HCT116 (cell line): Measurements from ENCODE around the gene RPS6KA2. TPM values are rescaled to one million over a fixed set of nuclear protein-coding genes. Genes with fewer than 3 reads are reported as not detected.

Experiments used
- ATAC-seq: fragments of 200-7000 bp; cut with Tn5 transposase; 2 replicates; pipeline ENCODE4 v1.9.1; 2020; ENCODE audit warnings: mild to moderate bottlenecking, moderate library complexity
- BruUV-seq: library from RNA; stranded (reverse); fragments of 400-500 nt; replicated peaks from 2 replicates; lab custom pipeline; 2021; lab: Mats Ljungman, UMichigan
- CTCF ChIA-PET: fragments of 300-600 bp; sonication (Branson Sonifier 250); formaldehyde crosslinking; loops from one replicate; lab custom pipeline; 2021; ENCODE audit warnings: antibody characterized with exemption; lab: Charles Lee
- POLR2A ChIA-PET: fragments of 300-600, 350-600 bp; sonication (Branson Sonifier 250); formaldehyde crosslinking; loops from one replicate; lab custom pipeline; 2021; ENCODE audit warnings: antibody characterized with exemption; lab: Charles Lee
- RAD21 ChIA-PET, 2 experiments: fragments of 300-600 bp; sonication (Branson Sonifier 250); formaldehyde crosslinking; loops; one replicate each; lab custom pipeline; 2023; ENCODE audit warnings: low total read pairs in 2 of 2; ENCODE audit not compliant: uncharacterized antibody in 2 of 2, unreplicated experiment in 2 of 2, low non-redundant PET in 1 of 2; lab: Charles Lee
- DNase-seq: peaks from one replicate; pipeline ENCODE4 v3.0.0-alpha.2; 2010; ENCODE audit warnings: low read depth, low spot score
- H2AFZ ChIP-seq: fragments of 200-600 bp; shearing (Covaris generic), sonication (generic); 2 replicates; pipeline ENCODE4 v1.6.1; 2017; ENCODE audit warnings: low read depth, mixed run types, mixed read lengths, antibody characterized with exemption, low read length; ENCODE audit not compliant: poor library complexity, severe bottlenecking
- H3K27ac ChIP-seq: 2 replicates; pipeline ENCODE4 v1.5.1; 2012; ENCODE audit warnings: low read depth, low read length
- H3K27me3 ChIP-seq: fragments of 200-600 bp; sonication (generic); 2 replicates; pipeline ENCODE4 v1.6.1; 2016; ENCODE audit warnings: mixed run types, low read length, mixed read lengths; ENCODE audit not compliant: insufficient read depth
- H3K36me3 ChIP-seq, 2 experiments: fragments of 200-500 bp in 1 of 2; fragments of 200-600 bp in 1 of 2; sonication (Bioruptor generic) in 1 of 2; sonication (generic) in 1 of 2; 2 replicates each; pipeline versions ENCODE4 v1.5.1 to v1.6.1; 2014 to 2016; ENCODE audit warnings: low read length in 2 of 2, inconsistent platforms in 1 of 2, mixed read lengths in 1 of 2, mixed run types in 1 of 2; ENCODE audit not compliant: insufficient read depth in 2 of 2, control insufficient read depth in 1 of 2
- H3K4me1 ChIP-seq, 2 experiments: fragments of 200-600 bp in 1 of 2; sonication (generic) in 1 of 2; 2 replicates each; pipeline versions ENCODE4 v1.5.1 to v1.6.1; 2012 to 2017; ENCODE audit warnings: low read length in 2 of 2, inconsistent platforms in 1 of 2, mild to moderate bottlenecking in 1 of 2, mixed read lengths in 1 of 2, mixed run types in 1 of 2, moderate library complexity in 1 of 2; ENCODE audit not compliant: insufficient read depth in 2 of 2, control insufficient read depth in 1 of 2
- H3K4me2 ChIP-seq: fragments of 200-600 bp; sonication (generic); 2 replicates; pipeline ENCODE4 v1.6.1; 2017; ENCODE audit warnings: mixed run types, low read length, mixed read lengths
- H3K4me3 ChIP-seq, 2 experiments: fragments of 200-600 bp in 1 of 2; sonication (generic) in 1 of 2; replicated peaks in 1 of 2; 2 replicates each; pipeline ENCODE4 v1.5.1; 2011 to 2016; ENCODE audit warnings: low read length in 2 of 2, control low read depth in 1 of 2, low read depth in 1 of 2, mild to moderate bottlenecking in 1 of 2, mixed read lengths in 1 of 2, mixed run types in 1 of 2
- H3K79me2 ChIP-seq: fragments of 200-600 bp; sonication (generic); 2 replicates; pipeline ENCODE4 v1.6.1; 2017; ENCODE audit warnings: mild to moderate bottlenecking, mixed run types, low read length, moderate library complexity, mixed read lengths; ENCODE audit not compliant: insufficient read depth
- H3K9ac ChIP-seq: fragments of 200-600 bp; sonication (generic); 2 replicates; pipeline ENCODE4 v1.6.1; 2016; ENCODE audit warnings: low read length, mixed read lengths
- H3K9me2 ChIP-seq: fragments of 200-600 bp; sonication (generic), shearing (Covaris generic); 2 replicates; pipeline ENCODE4 v1.6.1; 2017; ENCODE audit warnings: mixed run types, mild to moderate bottlenecking, moderate library complexity; ENCODE audit not compliant: insufficient read depth
- H3K9me3 ChIP-seq, 2 experiments: fragments of 200-500 bp in 1 of 2; fragments of 200-600 bp in 1 of 2; sonication (Bioruptor generic) in 1 of 2; sonication (generic) in 1 of 2; 2 replicates each; pipeline ENCODE4 v1.6.1; 2014 to 2017; ENCODE audit warnings: low read length in 2 of 2, mixed read lengths in 2 of 2, inconsistent platforms in 1 of 2, low read depth in 1 of 2, mild to moderate bottlenecking in 1 of 2, mixed run types in 1 of 2, moderate library complexity in 1 of 2; ENCODE audit not compliant: control insufficient read depth in 1 of 2, insufficient read depth in 1 of 2
- H4K20me1 ChIP-seq: fragments of 200-600 bp; sonication (generic), shearing (Covaris generic); 2 replicates; pipeline ENCODE4 v1.6.1; 2017; ENCODE audit warnings: mixed run types, mild to moderate bottlenecking, moderate library complexity; ENCODE audit not compliant: insufficient read depth
- CTCF ChIP-seq, 3 experiments: fragments of 200-600 bp in 1 of 3; sonication (generic) in 1 of 3; IDR thresholded peaks in 2 of 3; conservative IDR thresholded peaks in 1 of 3; 2 replicates each; pipeline ENCODE4 v1.5.1; 2012 to 2017; ENCODE audit warnings: low read depth in 2 of 3, low read length in 2 of 3, antibody characterized with exemption in 1 of 3, borderline replicate concordance in 1 of 3, control low read depth in 1 of 3, mild to moderate bottlenecking in 1 of 3, mixed read lengths in 1 of 3, mixed run types in 1 of 3, moderate library complexity in 1 of 3; ENCODE audit not compliant: insufficient read depth in 1 of 3
- EZH2 ChIP-seq: fragments of 200-600 bp; sonication (generic); IDR thresholded peaks from 2 replicates; pipeline ENCODE4 v1.6.1; 2017; ENCODE audit warnings: antibody characterized with exemption, mixed run types
- JUND ChIP-seq: IDR thresholded peaks from 2 replicates; pipeline ENCODE4 v1.6.1; 2012
- RAD21 ChIP-seq: IDR thresholded peaks from 2 replicates; pipeline ENCODE4 v1.6.1; 2012; ENCODE audit warnings: low read depth, mild to moderate bottlenecking
- REST ChIP-seq: IDR thresholded peaks from 2 replicates; pipeline ENCODE4 v1.6.1; 2012; ENCODE audit warnings: low read depth
- SIN3A ChIP-seq: IDR thresholded peaks from 2 replicates; pipeline ENCODE4 v1.6.1; 2012; ENCODE audit warnings: low read depth
- YY1 ChIP-seq: IDR thresholded peaks from 2 replicates; pipeline ENCODE4 v1.6.1; 2011; ENCODE audit warnings: low read length, low read depth, moderate library complexity, mild to moderate bottlenecking; ENCODE audit not compliant: insufficient replicate concordance; ENCODE audit errors: extremely low read depth
- intact Hi-C: fragments of 100-400 bp; cut with micrococcal nuclease; formaldehyde crosslinking; loops from 2 replicates; pipeline ENCODE4 v1.10.0; 2022
- total RNA-seq: library from RNA; stranded (reverse); gene quantifications from one replicate; pipeline ENCODE4 v1.2.1, GENCODE V29; 2021; ENCODE audit not compliant: unreplicated experiment

RPS6KA2 gene
- total RNA-seq, 1 experiment from 2014 or later = 8.5 TPM

DNA sequence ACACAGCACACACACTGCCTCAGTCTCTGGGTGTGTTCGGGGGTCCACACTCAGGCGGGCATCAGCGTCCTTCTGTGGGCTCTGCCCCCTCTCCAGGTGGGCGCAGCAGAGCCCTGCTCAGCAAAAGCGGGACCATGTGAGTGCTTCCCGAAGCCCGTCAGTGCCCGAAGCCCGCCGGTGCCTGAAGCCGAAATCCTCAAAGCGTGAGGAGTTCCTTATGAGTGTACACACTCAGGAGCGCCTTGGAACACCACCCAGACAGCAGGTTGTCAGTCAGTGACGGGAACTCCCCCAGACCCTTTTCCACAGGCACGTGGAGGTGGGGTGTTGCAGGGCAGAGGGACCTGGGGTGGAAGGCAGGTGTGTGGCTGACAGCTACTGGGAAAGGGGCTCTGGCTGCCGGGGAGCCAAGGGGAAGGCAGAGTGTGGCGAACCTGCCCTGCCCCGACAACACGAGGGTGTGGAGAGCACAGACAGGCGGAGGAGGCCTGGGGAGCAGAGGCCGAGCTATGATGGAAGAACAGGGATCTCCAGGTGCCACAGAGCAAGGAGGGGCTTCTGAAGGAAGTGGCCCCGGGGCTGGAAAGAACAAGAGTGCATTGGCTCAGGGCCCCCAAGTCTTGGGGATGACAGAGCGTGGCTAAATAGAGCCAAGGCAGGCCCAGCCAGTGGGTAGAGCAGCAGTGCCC is 128.2 kb downstream of the RPS6KA2 start:
- H3K27ac ChIP-seq = no peak overlapping the region
- H3K9ac ChIP-seq = no peak overlapping the region
- H3K9me2 ChIP-seq = no peaks in the 10 kb centered on the region
- no TSS peak for BruUV-seq
- ATAC-seq (no peak), DNase-seq (no peak)
- no peak overlapping the region for H2AFZ ChIP-seq
- no peaks in the 10 kb centered on the region for H3K9me3 ChIP-seq
- no peaks in the 10 kb centered on the region for H4K20me1 ChIP-seq
- ChIA-PET CTCF (no interaction called here), POLR2A (no interaction called here), RAD21 (no interaction called here)
- intact Hi-C loops = no loop called here
- H3K4me2 ChIP-seq = no peak overlapping the region
- no peaks in the 10 kb centered on the region; a peak in 1 of 4 replicates for H3K4me1 ChIP-seq
- TF ChIP-seq RAD21 (no peak), YY1 (no peak), REST (no peak), SIN3A (no peak), EZH2 (no peak), JUND (no peak), CTCF (IDR thresholded peaks at IDR 0.05 in 2 of 3, conservative IDR thresholded peaks at IDR 0.05 in 1 of 3; ENCODE audit: borderline replicate concordance in 1 of 3, insufficient read depth in 1 of 3, low read depth in 2 of 3, low read length in 2 of 3) (no peak)
- H3K36me3 ChIP-seq = no peaks in the 10 kb centered on the region
- no peak overlapping the region for H3K4me3 ChIP-seq
- no peaks in the 10 kb centered on the region for H3K27me3 ChIP-seq
- no peaks in the 10 kb centered on the region for H3K79me2 ChIP-seq
